Right lobe of liver (tissue), 4 donors: Measurements from ENCODE around the gene LIMS1.

Experiments
- CTCF ChIP-seq, 4 donors: fragments of 200-600 bp in 3 of 4; fragments of 450-650 bp in 1 of 4; IDR thresholded peaks; one replicate each; pipeline versions ENCODE4 v1.5.1 to v1.8.0; 2016 to 2022; ENCODE audit warnings: antibody characterized with exemption in 4 of 4, mild to moderate bottlenecking in 2 of 4
- POLR2A ChIP-seq: fragments of 450-650 bp; IDR thresholded peaks from one replicate; pipeline ENCODE4 v1.6.1; 2017; ENCODE audit warnings: antibody characterized with exemption, mild to moderate bottlenecking
- donor health status: DM: no; HTN: no; CAD: no.
- donor health status: DM: no; HTN: no; CAD: no.
- donor health status: DM: no; HTN: yes; CAD: no.

- TF ChIP-seq CTCF (IDR thresholded peaks at IDR 0.05) = no peak
- no peak for TF ChIP-seq POLR2A
These were observed 59.4 kb downstream of the LIMS1 start for GRCh38 chr2:108593547-108594098.
